Adipocyte (in vitro differentiated cells): ENCODE measurements around the gene LRRC15.

Experiments
- DNase-seq: peaks from one replicate; pipeline ENCODE4 v3.0.0-alpha.2; 2015; ENCODE audit warnings: low read depth
- H3K27me3 ChIP-seq: replicated peaks from 2 replicates; pipeline ENCODE4 v1.7.0; 2013; ENCODE audit warnings: mild to moderate bottlenecking, low read length, moderate library complexity; ENCODE audit not compliant: control insufficient read depth, insufficient read depth
- H3K36me3 ChIP-seq: 2 replicates; pipeline ENCODE4 v1.7.0; 2013; ENCODE audit warnings: low read length, mild to moderate bottlenecking, moderate library complexity; ENCODE audit not compliant: control insufficient read depth, insufficient read depth, severe bottlenecking
- H3K4me1 ChIP-seq: 2 replicates; pipeline ENCODE4 v1.7.0; 2013; ENCODE audit warnings: mild to moderate bottlenecking, low read length, moderate library complexity; ENCODE audit not compliant: control insufficient read depth, insufficient read depth
- H3K4me3 ChIP-seq: 2 replicates; pipeline ENCODE4 v1.7.0; 2013; ENCODE audit warnings: mild to moderate bottlenecking, low read length, moderate library complexity
- H3K9ac ChIP-seq: 2 replicates; pipeline ENCODE4 v1.7.0; 2013; ENCODE audit warnings: mild to moderate bottlenecking, low read length, moderate library complexity
- H3K9me3 ChIP-seq: 2 replicates; pipeline ENCODE4 v1.7.0; 2013; ENCODE audit warnings: mild to moderate bottlenecking, low read length, moderate library complexity; ENCODE audit not compliant: control insufficient read depth

LRRC15 gene

GRCh38 chr3:194344012-194344411, 25.5 kb downstream of the LRRC15 start:
- Histone ChIP-seq H3K9ac (no peak overlapping the region), H3K27me3 (peaks cover 17% of the 10 kb centered on the region), H3K36me3 (no peaks in the 10 kb centered on the region), H3K4me3 (no peak overlapping the region), H3K9me3 (no peaks in the 10 kb centered on the region), H3K4me1 (peaks cover 2% of the 10 kb centered on the region)
- DNase-seq: peak; percentile 52

DNA sequence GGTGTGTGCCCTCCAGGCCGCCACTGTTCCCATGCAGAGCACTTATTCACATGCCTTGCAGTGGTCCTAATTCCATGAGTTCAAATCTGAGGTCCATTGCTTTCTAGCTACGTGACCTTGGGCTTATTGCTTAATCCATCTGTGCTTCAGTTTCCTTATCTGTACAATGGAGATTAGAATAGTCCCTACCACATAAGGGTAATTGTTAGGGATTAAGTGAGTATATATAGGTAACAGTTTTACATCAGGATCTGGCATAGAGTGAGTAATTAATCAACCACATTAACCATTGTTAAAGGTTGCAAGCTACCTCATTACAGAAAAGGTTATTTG, 26.0 kb downstream of the LRRC15 start:
- H3K4me1 ChIP-seq: peaks cover 5% of the 10 kb centered on the region
- DNase-seq: no peak
- H3K27me3 ChIP-seq: peaks cover 17% of the 10 kb centered on the region
- H3K4me3 ChIP-seq: no peak overlapping the region
- H3K9ac ChIP-seq: no peak overlapping the region
- no peaks in the 10 kb centered on the region for H3K9me3 ChIP-seq
- H3K36me3 ChIP-seq: no peaks in the 10 kb centered on the region

DNA sequence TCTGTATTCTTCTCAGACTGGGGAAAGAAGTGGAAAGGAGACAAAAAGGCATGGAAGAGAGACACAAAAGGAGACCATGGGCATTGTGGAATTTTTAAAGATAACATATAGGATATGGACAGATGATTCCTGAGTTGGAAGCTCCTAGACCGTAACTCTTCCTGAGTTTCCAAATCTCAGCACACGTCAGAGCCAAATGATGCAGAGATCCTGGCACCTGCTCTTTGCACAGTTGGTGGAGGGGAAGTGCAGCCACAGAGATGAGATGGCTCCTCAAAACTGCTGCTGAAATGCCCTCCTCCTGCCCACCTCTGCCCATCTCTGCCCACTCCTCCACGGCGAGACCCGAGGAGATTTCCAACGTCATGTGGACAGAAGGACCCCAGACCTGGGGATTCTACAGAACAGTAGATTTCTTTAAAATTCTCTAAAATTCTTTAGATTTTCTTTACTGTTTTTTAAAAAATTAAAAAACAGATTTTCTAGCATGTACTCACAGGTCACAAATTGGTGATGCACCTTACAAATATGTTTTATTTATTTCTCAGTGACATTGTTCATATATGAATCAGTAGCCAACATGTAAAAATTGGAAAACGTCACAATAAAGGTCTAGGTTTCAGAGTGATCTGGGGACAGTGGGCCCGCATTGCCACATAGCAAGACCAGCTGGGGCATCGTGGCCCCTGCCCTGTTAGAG, 26.5 kb downstream of the LRRC15 start:
- peak; percentile 25 for DNase-seq
- H3K9ac ChIP-seq: no peak overlapping the region
- H3K36me3 ChIP-seq: no peaks in the 10 kb centered on the region
- no peak overlapping the region for H3K4me3 ChIP-seq
- peaks cover 10% of the 10 kb centered on the region for H3K4me1 ChIP-seq
- peaks cover 17% of the 10 kb centered on the region for H3K27me3 ChIP-seq
- no peaks in the 10 kb centered on the region for H3K9me3 ChIP-seq

GRCh38 chr3:194340757-194341400, 28.7 kb downstream of the LRRC15 start:
- Histone ChIP-seq H3K4me3 (no peak overlapping the region), H3K36me3 (no peaks in the 10 kb centered on the region), H3K4me1 (peaks cover 16% of the 10 kb centered on the region)

GRCh38 chr3:194339840-194340239, 29.7 kb downstream of the LRRC15 start:
- H3K9me3 ChIP-seq: no peaks in the 10 kb centered on the region
- H3K36me3 ChIP-seq: no peaks in the 10 kb centered on the region
- no peak overlapping the region for H3K9ac ChIP-seq
- DNase-seq: no peak
- H3K4me3 ChIP-seq: no peak overlapping the region
- H3K4me1 ChIP-seq: peaks cover 16% of the 10 kb centered on the region
- H3K27me3 ChIP-seq: peaks cover 23% of the 10 kb centered on the region

More at GRCh38 chr3:194340757-194341400, 28.7 kb downstream of the LRRC15 start:
- Histone ChIP-seq H3K9me3 (no peaks in the 10 kb centered on the region), H3K27me3 (peaks cover 26% of the 10 kb centered on the region), H3K9ac (no peak overlapping the region)
- no peak for DNase-seq

DNA sequence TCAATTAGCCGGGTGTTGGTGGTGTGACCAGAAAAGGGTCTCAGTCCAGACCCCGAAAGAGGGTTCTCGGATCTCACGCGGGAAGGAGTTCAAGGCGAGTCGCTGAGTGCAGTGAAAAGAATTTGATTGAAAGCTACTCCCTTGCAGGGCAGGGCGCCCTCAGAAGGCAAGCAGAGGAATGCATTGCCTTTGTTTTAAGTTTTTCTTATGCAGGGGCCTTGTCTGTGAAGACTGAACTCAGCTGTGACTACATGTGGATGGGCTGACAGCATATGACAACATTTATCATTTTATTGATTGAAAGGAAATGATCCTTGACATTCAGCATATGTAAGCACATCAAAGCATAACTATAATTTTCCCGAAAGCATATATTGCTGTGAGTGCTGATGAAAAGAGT, 30.2 kb downstream of the LRRC15 start:
- DNase-seq: no peak
- H3K9me3 ChIP-seq: no peaks in the 10 kb centered on the region
- peaks cover 20% of the 10 kb centered on the region for H3K27me3 ChIP-seq
- no peak overlapping the region for H3K4me3 ChIP-seq
- H3K36me3 ChIP-seq: no peaks in the 10 kb centered on the region
- H3K4me1 ChIP-seq: peaks cover 16% of the 10 kb centered on the region
- H3K9ac ChIP-seq: no peak overlapping the region

DNA sequence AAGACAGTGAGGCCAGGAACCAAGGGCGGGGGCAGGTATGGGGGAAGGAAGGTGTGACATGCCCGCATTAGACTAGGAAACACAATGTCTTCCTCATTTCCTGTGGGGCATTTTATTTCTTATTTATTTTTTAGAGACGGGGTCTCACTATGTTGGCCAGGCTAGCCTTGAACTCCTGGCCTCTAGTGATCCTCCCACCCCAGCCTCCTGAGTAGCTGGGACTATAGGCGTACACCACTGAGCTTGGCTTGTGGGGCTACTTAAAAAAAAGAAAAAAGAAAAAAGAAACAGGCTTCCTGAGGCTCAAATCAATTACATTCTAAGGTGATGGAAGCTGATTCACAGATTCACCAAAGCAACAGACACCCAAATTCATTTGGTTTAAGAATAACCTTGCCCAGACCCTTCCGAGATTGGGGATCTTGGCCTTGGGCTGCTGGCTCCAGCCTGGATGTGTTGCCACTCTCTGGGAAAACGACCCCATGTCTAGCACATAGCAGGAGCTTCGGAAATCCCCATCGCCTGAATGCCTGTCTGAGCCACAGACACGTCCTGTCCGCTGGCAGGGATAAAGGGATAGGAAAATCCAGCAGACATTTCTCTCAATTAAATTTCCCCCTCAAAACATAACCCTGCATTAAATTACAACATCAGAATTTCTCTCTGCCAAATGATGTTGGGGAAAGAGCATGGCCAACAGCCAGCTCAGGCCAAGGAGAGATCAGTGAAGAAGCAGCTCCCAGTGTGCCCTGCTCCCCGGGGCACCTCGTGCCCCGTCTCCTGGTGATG, 31.4 kb downstream of the LRRC15 start:
- peaks cover 20% of the 10 kb centered on the region for H3K27me3 ChIP-seq
- H3K4me3 ChIP-seq: no peak overlapping the region

DNA sequence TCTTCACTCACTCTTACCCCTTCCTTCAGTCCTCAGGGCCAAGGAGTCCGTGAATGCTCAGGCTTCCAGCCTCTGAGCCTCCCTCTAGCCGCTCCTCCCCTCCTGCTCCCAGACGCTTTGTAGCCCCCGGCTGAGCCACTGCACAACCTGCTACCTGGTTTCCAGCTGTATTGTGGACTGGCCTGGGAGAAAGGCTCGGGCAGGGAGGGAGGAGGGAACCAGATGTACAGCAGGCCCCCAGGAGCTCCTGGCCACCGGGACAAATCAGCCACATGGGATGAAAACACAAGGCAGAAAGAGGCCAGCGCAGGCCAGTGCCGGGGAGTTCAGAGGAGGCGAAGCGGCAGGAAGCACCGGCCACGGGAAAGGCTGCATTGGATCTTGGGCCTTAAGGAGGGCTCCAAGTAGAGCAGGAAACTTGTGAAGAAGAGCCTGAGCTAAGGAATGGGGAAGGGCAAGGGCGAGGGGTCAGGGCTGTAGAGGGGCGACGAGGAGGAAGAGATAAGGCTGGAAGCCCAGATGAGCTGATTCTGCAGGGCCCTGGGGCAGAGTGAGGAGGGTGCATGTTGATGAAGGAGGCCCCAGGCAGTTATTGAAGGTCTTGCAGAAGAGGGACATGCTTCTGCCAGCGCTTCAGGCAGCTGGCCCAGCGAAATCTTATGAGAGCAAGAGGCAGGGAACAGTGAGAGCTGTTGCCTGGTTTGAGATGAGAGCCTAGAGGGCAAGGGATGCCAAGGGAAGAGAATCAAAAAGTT, 32.8 kb downstream of the LRRC15 start:
- Histone ChIP-seq H3K9me3 (no peaks in the 10 kb centered on the region), H3K4me1 (peaks cover 26% of the 10 kb centered on the region), H3K9ac (no peak overlapping the region), H3K36me3 (no peaks in the 10 kb centered on the region), H3K27me3 (peaks cover 15% of the 10 kb centered on the region), H3K4me3 (no peak overlapping the region)
- DNase-seq: no peak

More for the DNA sequence above, 31.4 kb downstream of the LRRC15 start:
- Histone ChIP-seq H3K9ac (peak overlapping the region; percentile 42), H3K36me3 (no peaks in the 10 kb centered on the region), H3K4me1 (peaks cover 21% of the 10 kb centered on the region), H3K9me3 (no peaks in the 10 kb centered on the region)
- DNase-seq: peak; percentile 55

GRCh38 chr3:194333981-194334320, 35.6 kb downstream of the LRRC15 start:
- DNase-seq: no peak
- Histone ChIP-seq H3K36me3 (no peaks in the 10 kb centered on the region), H3K9ac (no peak overlapping the region), H3K4me3 (peak overlapping the region; percentile 81), H3K4me1 (peaks cover 35% of the 10 kb centered on the region), H3K9me3 (no peaks in the 10 kb centered on the region), H3K27me3 (peaks cover 13% of the 10 kb centered on the region)

DNA sequence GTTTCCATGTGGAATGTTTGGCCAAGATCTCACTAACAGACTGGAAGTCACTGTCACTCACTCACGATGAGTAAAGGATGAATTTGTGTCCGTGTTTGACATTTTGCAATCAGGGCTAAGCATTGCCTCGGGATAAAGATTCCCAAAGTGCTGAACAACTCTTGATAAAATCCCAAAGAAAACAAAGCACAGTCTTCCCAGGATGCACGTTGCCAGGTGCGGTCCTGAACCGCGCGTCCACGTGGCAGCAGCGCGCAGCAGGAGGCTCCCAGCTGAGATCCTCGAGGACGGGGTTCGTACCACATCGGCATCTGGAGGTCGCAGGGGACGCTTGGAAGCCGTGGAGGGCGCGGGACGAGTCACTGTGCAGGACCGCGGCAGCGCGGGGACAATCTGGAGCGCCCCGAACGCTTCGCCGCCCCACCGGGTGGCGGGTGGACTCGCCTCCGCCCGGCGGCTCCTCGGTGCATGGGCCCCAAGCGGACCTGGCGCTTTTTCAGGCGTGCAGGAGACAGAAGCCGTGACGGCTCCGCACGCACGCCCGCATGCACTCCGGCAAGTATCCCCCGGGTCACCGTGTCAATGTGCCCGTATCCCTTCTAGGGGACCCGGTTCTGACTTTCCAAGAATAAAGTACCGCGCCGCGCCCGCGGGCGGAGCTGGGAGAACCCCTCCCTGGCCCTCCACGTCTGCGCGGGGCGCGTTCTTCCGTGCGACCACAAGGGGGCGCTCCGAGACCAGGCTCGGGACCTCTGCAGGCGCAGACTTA, 36.1 kb downstream of the LRRC15 start:
- H3K4me1 ChIP-seq: peaks cover 32% of the 10 kb centered on the region
- no peaks in the 10 kb centered on the region for H3K9me3 ChIP-seq
- DNase-seq: peak; percentile 94

More for the DNA sequence above, 36.1 kb downstream of the LRRC15 start:
- H3K36me3 ChIP-seq: no peaks in the 10 kb centered on the region
- H3K27me3 ChIP-seq: peaks cover 17% of the 10 kb centered on the region
- H3K4me3 ChIP-seq: peak overlapping the region; percentile 81
- peak overlapping the region; percentile 66 for H3K9ac ChIP-seq
